ENCODE results near the gene XDH.

- TF ChIP-seq CTCF (IDR thresholded peaks at IDR 0.05) (no peak), POLR2A (IDR thresholded peaks at IDR 0.05) (no peak)
Measured at GRCh38 chr2:31378389-31378788, 36.2 kb downstream of the XDH start.

Measured in suprapubic skin (tissue), 3 donors.